IMR-90 (cell line): Measurements from ENCODE around the gene IGF2R. TPM values are rescaled to one million over a fixed set of nuclear protein-coding genes. Genes with fewer than 3 reads are reported as not detected.

Experiments
- ATAC-seq: fragments of 200-7000 bp; cut with Tn5 transposase; 2 replicates; pipeline ENCODE4 v1.9.1; 2020; ENCODE audit warnings: low read depth, mild to moderate bottlenecking, moderate library complexity
- BruUV-seq: library from RNA; stranded (reverse); fragments of 400-500 nt; replicated peaks from 2 replicates; lab custom pipeline; 2021; lab: Mats Ljungman, UMichigan
- CTCF ChIA-PET: fragments of 300-600 bp; formaldehyde crosslinking; extraction: SDS; loops from one replicate; lab custom pipeline; 2021; ENCODE audit warnings: antibody characterized with exemption; lab: Yijun Ruan, JAX
- POLR2A ChIA-PET: fragments of 300-600 bp; sonication (Branson Sonifier 250); formaldehyde crosslinking; loops from one replicate; lab custom pipeline; 2022; ENCODE audit warnings: antibody characterized with exemption; ENCODE audit not compliant: unreplicated experiment; lab: Charles Lee
- DNase-seq: peaks from one replicate; pipeline ENCODE4 v3.0.0; 2013
- H2AFZ ChIP-seq: replicated peaks from 2 replicates; pipeline ENCODE3; 2013; ENCODE audit warnings: low read length, mild to moderate bottlenecking; ENCODE audit not compliant: poor library complexity
- H2AK5ac ChIP-seq: 2 replicates; pipeline ENCODE4 v1.6.1; 2013; ENCODE audit warnings: low read depth, low read length, inconsistent platforms
- H2AK9ac ChIP-seq: replicated peaks from 2 replicates; pipeline ENCODE3; 2013; ENCODE audit warnings: mild to moderate bottlenecking, low read depth, low read length, moderate library complexity; ENCODE audit not compliant: poor library complexity
- H2BK120ac ChIP-seq: 2 replicates; pipeline ENCODE4 v1.6.1; 2013; ENCODE audit warnings: low read depth, low read length, inconsistent platforms
- H2BK15ac ChIP-seq: 3 replicates; pipeline ENCODE4 v1.6.1; 2013; ENCODE audit warnings: low read depth, low read length, inconsistent platforms
- H2BK20ac ChIP-seq: 2 replicates; pipeline ENCODE4 v1.6.1; 2013; ENCODE audit warnings: low read depth, mild to moderate bottlenecking, inconsistent platforms, low read length, moderate library complexity
- H2BK5ac ChIP-seq: 2 replicates; pipeline ENCODE4 v1.6.1; 2013; ENCODE audit warnings: mild to moderate bottlenecking, low read depth, low read length, inconsistent platforms; ENCODE audit not compliant: poor library complexity, severe bottlenecking
- H3K14ac ChIP-seq: replicated peaks from 2 replicates; pipeline ENCODE4 v1.6.1; 2013; ENCODE audit warnings: low read depth, low read length, inconsistent platforms
- H3K18ac ChIP-seq: 2 replicates; pipeline ENCODE4 v1.6.1; 2013; ENCODE audit warnings: low read depth, low read length, control low read depth
- H3K23ac ChIP-seq: 2 replicates; pipeline ENCODE4 v1.6.1; 2013; ENCODE audit warnings: low read depth, low read length, inconsistent platforms
- H3K27ac ChIP-seq: 2 replicates; pipeline ENCODE4 v1.5.1; 2013; ENCODE audit warnings: mild to moderate bottlenecking, control low read depth, low read length; ENCODE audit not compliant: insufficient read depth
- H3K27me3 ChIP-seq: 2 replicates; pipeline ENCODE4 v1.6.1; 2013; ENCODE audit warnings: low read length; ENCODE audit not compliant: control insufficient read depth, insufficient read depth
- H3K36me3 ChIP-seq: 2 replicates; pipeline ENCODE4 v1.6.1; 2013; ENCODE audit warnings: low read length, mixed read lengths; ENCODE audit not compliant: control insufficient read depth, insufficient read depth
- H3K4ac ChIP-seq: 2 replicates; pipeline ENCODE4 v1.6.1; 2013; ENCODE audit warnings: low read depth, low read length, inconsistent platforms
- H3K4me1 ChIP-seq: 2 replicates; pipeline ENCODE4 v1.6.1; 2013; ENCODE audit warnings: low read length, mixed read lengths; ENCODE audit not compliant: control insufficient read depth, insufficient read depth
- H3K4me2 ChIP-seq: 2 replicates; pipeline ENCODE4 v1.6.1; 2013; ENCODE audit warnings: low read depth, mild to moderate bottlenecking, control low read depth, low read length, moderate library complexity
- H3K4me3 ChIP-seq: 2 replicates; pipeline ENCODE4 v1.5.1; 2013; ENCODE audit warnings: low read depth, mild to moderate bottlenecking, control low read depth, low read length, moderate library complexity; ENCODE audit not compliant: insufficient read depth
- H3K56ac ChIP-seq: 2 replicates; pipeline ENCODE4 v1.6.1; 2013; ENCODE audit warnings: low read length, inconsistent platforms; ENCODE audit not compliant: insufficient read depth; ENCODE audit errors: extremely low read depth
- H3K79me1 ChIP-seq, 2 experiments: 2 replicates each; pipeline ENCODE4 v1.6.1; 2013; ENCODE audit warnings: low read length in 2 of 2, inconsistent platforms in 1 of 2, low read depth in 1 of 2
- H3K9ac ChIP-seq: 2 replicates; pipeline ENCODE4 v1.6.1; 2013; ENCODE audit warnings: low read depth, low read length, control low read depth
- H3K9me1 ChIP-seq: 2 replicates; pipeline ENCODE4 v1.6.1; 2013; ENCODE audit warnings: low read length, inconsistent platforms; ENCODE audit not compliant: insufficient read depth
- H3K9me3 ChIP-seq: 2 replicates; pipeline ENCODE4 v1.6.1; 2013; ENCODE audit warnings: low read length; ENCODE audit not compliant: control insufficient read depth, insufficient read depth
- H4K20me1 ChIP-seq: 2 replicates; pipeline ENCODE4 v1.6.1; 2013; ENCODE audit warnings: low read length, inconsistent platforms; ENCODE audit not compliant: insufficient read depth
- H4K5ac ChIP-seq: 2 replicates; pipeline ENCODE4 v1.6.1; 2013; ENCODE audit warnings: mild to moderate bottlenecking, low read depth, low read length, control low read depth
- H4K8ac ChIP-seq, 2 experiments: 2 replicates each; pipeline ENCODE4 v1.6.1; 2013; ENCODE audit warnings: low read depth in 2 of 2, low read length in 2 of 2, control low read depth in 1 of 2, inconsistent platforms in 1 of 2
- H4K91ac ChIP-seq: 2 replicates; pipeline ENCODE4 v1.6.1; 2013; ENCODE audit warnings: low read depth, low read length, inconsistent platforms; ENCODE audit not compliant: insufficient read depth
- BHLHE40 ChIP-seq: fragments of 150-350 bp; IDR thresholded peaks from 2 replicates; pipeline ENCODE4 v1.6.1; 2016; ENCODE audit warnings: mild to moderate bottlenecking, low read depth, low read length
- CEBPB ChIP-seq: IDR thresholded peaks from 2 replicates; pipeline ENCODE4 v1.6.1; 2012; ENCODE audit warnings: low read depth, low read length, improper control_type of control experiment
- CHD1 ChIP-seq: IDR thresholded peaks from 2 replicates; pipeline ENCODE4 v1.6.1; 2012; ENCODE audit warnings: low read depth, low read length, improper control_type of control experiment
- FOS ChIP-seq: fragments of 150-350 bp; IDR thresholded peaks from 2 replicates; pipeline ENCODE4 v1.6.1; 2016; ENCODE audit warnings: low read depth, low read length
- MAFK ChIP-seq: IDR thresholded peaks from 2 replicates; pipeline ENCODE4 v1.6.1; 2012; ENCODE audit warnings: low read depth, low read length, improper control_type of control experiment
- MAZ ChIP-seq: IDR thresholded peaks from 2 replicates; pipeline ENCODE4 v1.6.1; 2012; ENCODE audit warnings: low read depth, mild to moderate bottlenecking, low read length, improper control_type of control experiment, moderate library complexity, borderline replicate concordance
- MXI1 ChIP-seq: IDR thresholded peaks from 2 replicates; pipeline ENCODE4 v1.6.1; 2012; ENCODE audit warnings: low read depth, mild to moderate bottlenecking, low read length, moderate library complexity, borderline replicate concordance
- NFE2L2 ChIP-seq: fragments of 150-350 bp; IDR thresholded peaks from 2 replicates; pipeline ENCODE4 v1.6.1; 2016; ENCODE audit warnings: low read depth, mild to moderate bottlenecking, low read length
- POLR2A ChIP-seq: IDR thresholded peaks from 2 replicates; pipeline ENCODE4 v1.6.1; 2012; ENCODE audit warnings: mild to moderate bottlenecking, low read depth, low read length
- RAD21 ChIP-seq: IDR thresholded peaks from 2 replicates; pipeline ENCODE4 v1.6.1; 2012; ENCODE audit warnings: low read length, improper control_type of control experiment
- RCOR1 ChIP-seq: IDR thresholded peaks from 2 replicates; pipeline ENCODE4 v1.6.1; 2012; ENCODE audit warnings: mild to moderate bottlenecking, low read length, improper control_type of control experiment; ENCODE audit not compliant: insufficient replicate concordance
- RFX5 ChIP-seq: IDR thresholded peaks from 2 replicates; pipeline ENCODE4 v1.8.0; 2012; ENCODE audit warnings: low read depth, mild to moderate bottlenecking, low read length, moderate library complexity
- SMC3 ChIP-seq: fragments of 150-350 bp; IDR thresholded peaks from 2 replicates; pipeline ENCODE4 v1.6.1; 2016; ENCODE audit warnings: low read depth, mild to moderate bottlenecking, antibody characterized with exemption, low read length, moderate library complexity
- WGBS, 2 experiments: methylation state at CpG; one replicate each; pipeline versions ENCODE4 v1.1.5 to v1.1.7; 2013; ENCODE audit warnings: missing lambda C conversion rate in 2 of 2; ENCODE audit not compliant: insufficient read length in 1 of 2; ENCODE audit errors: extremely low coverage in 2 of 2; 5-methylcytosine and 5-hydroxymethylcytosine counted together
- dilution Hi-C: fragments of 300-500 bp; cut with HindIII; formaldehyde crosslinking; loops from one replicate; pipeline ENCODE4 v1.14.3; 2018; ENCODE audit warnings: low sequenced_read_pairs; ENCODE audit not compliant: unreplicated experiment
- in situ Hi-C: fragments of 300-500 bp; cut with MboI; formaldehyde crosslinking; loops from 3 replicates; pipeline ENCODE4 v1.14.3; 2019; ENCODE audit warnings: low sequenced_read_pairs, inconsistent platforms, mixed read lengths
- intact Hi-C: fragments of 100-400 bp; cut with micrococcal nuclease; formaldehyde crosslinking; loops from 2 replicates; pipeline ENCODE4 v1.10.0; 2022
- polyA plus RNA-seq, 3 experiments: library from polyadenylated mRNA; depleted of rRNA; stranded (reverse); fragments of >200 nt; gene quantifications; 2 replicates each; pipeline ENCODE4 v1.2.3, GENCODE V29; 2012; ENCODE audit warnings: low replicate concordance in 1 of 3
- total RNA-seq: library from RNA; depleted of rRNA; stranded (reverse); fragments of >200 nt; gene quantifications from 2 replicates; pipeline ENCODE4 v1.2.3, GENCODE V29; 2012
- TF ChIP-seq, protein P1 (sequence below): fragments of 150-350 bp; IDR thresholded peaks from 2 replicates; pipeline ENCODE4 v1.6.1; 2017; ENCODE audit warnings: mild to moderate bottlenecking, antibody characterized with exemption, low read length, low read depth
- TF ChIP-seq, protein P2 (sequence below): fragments of 150-350 bp; IDR thresholded peaks from 2 replicates; pipeline ENCODE4 v1.6.1; 2016; ENCODE audit warnings: low read depth, mild to moderate bottlenecking, low read length, moderate library complexity, borderline replicate concordance
- TF ChIP-seq, protein P3 (sequence below): conservative IDR thresholded peaks from 2 replicates; pipeline ENCODE4 v1.5.1; 2012; ENCODE audit warnings: mild to moderate bottlenecking, low read depth, low read length, improper control_type of control experiment

The IGF2R gene
- total and polyA plus RNA-seq, 2 of the 4 experiments (the other 2 are of a cell fraction): 33.2 to 41.4 TPM

DNA sequence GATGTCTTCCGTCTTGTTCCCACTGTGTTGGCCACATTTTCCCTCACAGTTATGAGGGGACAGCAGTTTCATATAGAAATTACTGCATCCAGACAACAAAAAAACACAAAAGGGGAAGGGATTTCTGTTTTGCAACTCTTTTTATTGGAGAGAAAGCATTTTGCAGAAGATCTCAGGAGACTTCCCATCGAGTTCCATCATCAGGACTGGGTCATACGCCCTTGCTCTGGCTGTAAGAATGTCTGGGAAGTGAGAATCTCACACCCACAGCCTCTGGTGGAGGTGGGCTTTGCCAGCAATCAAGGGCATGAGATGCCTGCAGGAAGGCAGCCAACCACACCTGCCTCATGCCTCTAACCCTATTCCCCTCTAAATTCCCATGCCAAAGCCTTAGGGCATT, 5.8 kb upstream of the IGF2R start:
- Histone ChIP-seq H3K4me1 (peaks cover 4% of the 10 kb centered on the region), H3K79me1 (no peaks in the 10 kb centered on the region), H2AK5ac (no peak overlapping the region), H4K5ac (no peak overlapping the region), H3K4me3 (no peak overlapping the region), H2BK20ac (no peak overlapping the region), H3K23ac (no peak overlapping the region), H2AFZ (no peak overlapping the region), H3K14ac (no peak overlapping the region), H2BK120ac (no peak overlapping the region), H2BK5ac (no peak overlapping the region), H3K56ac (no peak overlapping the region), H3K9ac (no peak overlapping the region), H3K27me3 (peaks cover 12% of the 10 kb centered on the region), H4K91ac (no peak overlapping the region), H2BK15ac (no peak overlapping the region), H3K36me3 (no peaks in the 10 kb centered on the region), H3K4ac (no peak overlapping the region), H3K4me2 (no peak overlapping the region), H3K18ac (no peak overlapping the region), H2AK9ac (no peak overlapping the region), H4K20me1 (no peaks in the 10 kb centered on the region), H3K9me3 (no peaks in the 10 kb centered on the region), H4K8ac (no peak overlapping the region), H3K9me1 (no peaks in the 10 kb centered on the region; the same call in 1 of the 2 replicates), H3K27ac (no peak overlapping the region)
- ATAC-seq: no peak
- ChIA-PET CTCF (no interaction called here), POLR2A (no interaction called here)
- WGBS, 2 experiments: no CpG with 5 or more reads among the region's 3 CpGs
- no TSS peak for BruUV-seq
- in situ Hi-C loops: loop anchor here (25.0 kb wide), 1 partner anchor 276 kb away; the partner anchor contains the start of gene SOD2
- intact Hi-C loops: no loop called here
- dilution Hi-C loops: no loop called here
- TF ChIP-seq RFX5 (no peak), FOS (no peak), MXI1 (no peak), MAFK (no peak), NFE2L2 (no peak), RAD21 (no peak), POLR2A (no peak), BHLHE40 (no peak), SMC3 (no peak), RCOR1 (no peak), MAZ (no peak), CEBPB (no peak), CHD1 (no peak)
- TF ChIP-seq, protein P1, sequence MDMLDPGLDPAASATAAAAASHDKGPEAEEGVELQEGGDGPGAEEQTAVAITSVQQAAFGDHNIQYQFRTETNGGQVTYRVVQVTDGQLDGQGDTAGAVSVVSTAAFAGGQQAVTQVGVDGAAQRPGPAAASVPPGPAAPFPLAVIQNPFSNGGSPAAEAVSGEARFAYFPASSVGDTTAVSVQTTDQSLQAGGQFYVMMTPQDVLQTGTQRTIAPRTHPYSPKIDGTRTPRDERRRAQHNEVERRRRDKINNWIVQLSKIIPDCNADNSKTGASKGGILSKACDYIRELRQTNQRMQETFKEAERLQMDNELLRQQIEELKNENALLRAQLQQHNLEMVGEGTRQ: no peak
- TF ChIP-seq, protein P2, sequence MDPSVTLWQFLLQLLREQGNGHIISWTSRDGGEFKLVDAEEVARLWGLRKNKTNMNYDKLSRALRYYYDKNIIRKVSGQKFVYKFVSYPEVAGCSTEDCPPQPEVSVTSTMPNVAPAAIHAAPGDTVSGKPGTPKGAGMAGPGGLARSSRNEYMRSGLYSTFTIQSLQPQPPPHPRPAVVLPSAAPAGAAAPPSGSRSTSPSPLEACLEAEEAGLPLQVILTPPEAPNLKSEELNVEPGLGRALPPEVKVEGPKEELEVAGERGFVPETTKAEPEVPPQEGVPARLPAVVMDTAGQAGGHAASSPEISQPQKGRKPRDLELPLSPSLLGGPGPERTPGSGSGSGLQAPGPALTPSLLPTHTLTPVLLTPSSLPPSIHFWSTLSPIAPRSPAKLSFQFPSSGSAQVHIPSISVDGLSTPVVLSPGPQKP: no peak
- TF ChIP-seq, protein P3, sequence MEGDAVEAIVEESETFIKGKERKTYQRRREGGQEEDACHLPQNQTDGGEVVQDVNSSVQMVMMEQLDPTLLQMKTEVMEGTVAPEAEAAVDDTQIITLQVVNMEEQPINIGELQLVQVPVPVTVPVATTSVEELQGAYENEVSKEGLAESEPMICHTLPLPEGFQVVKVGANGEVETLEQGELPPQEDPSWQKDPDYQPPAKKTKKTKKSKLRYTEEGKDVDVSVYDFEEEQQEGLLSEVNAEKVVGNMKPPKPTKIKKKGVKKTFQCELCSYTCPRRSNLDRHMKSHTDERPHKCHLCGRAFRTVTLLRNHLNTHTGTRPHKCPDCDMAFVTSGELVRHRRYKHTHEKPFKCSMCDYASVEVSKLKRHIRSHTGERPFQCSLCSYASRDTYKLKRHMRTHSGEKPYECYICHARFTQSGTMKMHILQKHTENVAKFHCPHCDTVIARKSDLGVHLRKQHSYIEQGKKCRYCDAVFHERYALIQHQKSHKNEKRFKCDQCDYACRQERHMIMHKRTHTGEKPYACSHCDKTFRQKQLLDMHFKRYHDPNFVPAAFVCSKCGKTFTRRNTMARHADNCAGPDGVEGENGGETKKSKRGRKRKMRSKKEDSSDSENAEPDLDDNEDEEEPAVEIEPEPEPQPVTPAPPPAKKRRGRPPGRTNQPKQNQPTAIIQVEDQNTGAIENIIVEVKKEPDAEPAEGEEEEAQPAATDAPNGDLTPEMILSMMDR: no peak
- no peak for DNase-seq
